HepG2 (cell line): ENCODE results near the gene APBB1. TPM values are rescaled to one million over a fixed set of nuclear protein-coding genes. Genes with fewer than 3 reads are reported as not detected.

ENCODE experiments used
- AHDC1 ChIP-seq: sonication (generic); formaldehyde crosslinking; IDR thresholded peaks from 2 replicates; pipeline ENCODE4 v1.5.1; 2020; ENCODE audit warnings: mild to moderate bottlenecking, missing genetic modification reagents, borderline replicate concordance
- ETS1 ChIP-seq: sonication (generic); formaldehyde crosslinking; IDR thresholded peaks from 2 replicates; pipeline ENCODE4 v1.4.0; 2020; ENCODE audit warnings: missing genetic modification reagents
- HMGXB4 ChIP-seq, 2 experiments: sonication (generic) in 1 of 2; formaldehyde crosslinking in 1 of 2; IDR thresholded peaks; 2 replicates each; pipeline versions ENCODE4 v1.4.0 to v1.6.1; 2018 to 2020; ENCODE audit warnings: missing genetic modification reagents in 2 of 2, borderline replicate concordance in 1 of 2, low read depth in 1 of 2, mild to moderate bottlenecking in 1 of 2, missing biosample characterization in 1 of 2
- KDM6A ChIP-seq: IDR thresholded peaks from 2 replicates; pipeline ENCODE4 v1.6.1; 2016; ENCODE audit warnings: low read depth
- PHF8 ChIP-seq: sonication (generic); formaldehyde crosslinking; IDR thresholded peaks from 2 replicates; pipeline ENCODE4 v1.5.0; 2020; ENCODE audit warnings: missing genetic modification reagents
- RERE ChIP-seq: IDR thresholded peaks from 2 replicates; pipeline ENCODE4 v1.6.1; 2016; ENCODE audit warnings: low read depth, missing genetic modification reagents, missing compliant biosample characterization
- SMAD3 ChIP-seq: sonication (generic); formaldehyde crosslinking; IDR thresholded peaks from 2 replicates; pipeline ENCODE4 v1.4.0; 2020; ENCODE audit warnings: missing genetic modification reagents
- SNAPC2 ChIP-seq: sonication (generic); formaldehyde crosslinking; IDR thresholded peaks from 2 replicates; pipeline ENCODE4 v1.8.1; 2022; ENCODE audit warnings: mild to moderate bottlenecking, missing genetic modification reagents
- TRIM24 ChIP-seq: sonication (generic); formaldehyde crosslinking; IDR thresholded peaks from 2 replicates; pipeline ENCODE4 v1.8.0; 2022; ENCODE audit warnings: mild to moderate bottlenecking, missing genetic modification reagents
- ZEB1 ChIP-seq: IDR thresholded peaks from 2 replicates; pipeline ENCODE4 v1.6.1; 2012; ENCODE audit warnings: mild to moderate bottlenecking, low read depth, inconsistent platforms; ENCODE audit not compliant: insufficient replicate concordance
- ZNF180 ChIP-seq: sonication (generic); formaldehyde crosslinking; IDR thresholded peaks from 2 replicates; pipeline ENCODE4 v1.4.0; 2020; ENCODE audit warnings: low read depth, missing genetic modification reagents, borderline replicate concordance
- ZNF567 ChIP-seq: sonication (generic); formaldehyde crosslinking; IDR thresholded peaks from 2 replicates; pipeline ENCODE4 v1.8.1; 2023; ENCODE audit warnings: mild to moderate bottlenecking, missing genetic modification reagents, borderline replicate concordance
- ZNF572 ChIP-seq: sonication (generic); formaldehyde crosslinking; IDR thresholded peaks from 2 replicates; pipeline ENCODE4 v1.5.1; 2020; ENCODE audit warnings: mild to moderate bottlenecking, missing genetic modification reagents
- ZNF598 ChIP-seq: sonication (generic); formaldehyde crosslinking; IDR thresholded peaks from 2 replicates; pipeline ENCODE4 v1.5.1; 2020; ENCODE audit warnings: mild to moderate bottlenecking, missing genetic modification reagents, borderline replicate concordance
- polyA plus RNA-seq, 8 experiments: library from polyadenylated mRNA; depleted of rRNA in 3 of 8; stranded (reverse) in 7 of 8; unstranded in 1 of 8; fragments of >200 nt; fragmentation: Illumina TruSeq in 4 of 8; extraction: Trizol in 4 of 8; gene quantifications; 2 replicates each; pipeline versions ENCODE4 v1.2.1 to v1.2.3, GENCODE V29; 2011 to 2016; ENCODE audit warnings: low read depth in 4 of 8, missing spikeins in 1 of 8, mixed read lengths in 1 of 8; ENCODE audit not compliant: insufficient read depth in 1 of 8
- total RNA-seq, 5 experiments: library from RNA; depleted of rRNA; stranded (reverse); fragments of >200 nt; fragmentation: Illumina TruSeq; extraction: Trizol; gene quantifications; 2 replicates each; pipeline ENCODE4 v1.2.3, GENCODE V29; 2016; ENCODE audit warnings: low read depth in 1 of 5

The APBB1 gene
- total and polyA plus RNA-seq, 2 of the 13 experiments (the other 11 are each of a cell fraction or from before 2014, with no cell fraction given), result 1.7 to 3.5 TPM

- TF ChIP-seq TRIM24 (CRISPR knock-in tag) (no peak), AHDC1 (CRISPR knock-in tag) (no peak), ZEB1 (peak; percentile 26), SMAD3 (no peak; the same call in 1 of the 2 replicates), ZNF572 (CRISPR knock-in tag) (no peak), PHF8 (CRISPR knock-in tag) (peak; percentile 76), HMGXB4 (CRISPR knock-in tag; IDR thresholded peaks at IDR 0.05; ENCODE audit: borderline replicate concordance in 1 of 2, low read depth in 1 of 2) (peak in 1 of 2 experiments; percentile 55; a peak in 2 of 4 replicates), KDM6A (CRISPR knock-in tag) (no peak), ETS1 (no peak), SNAPC2 (CRISPR knock-in tag) (no peak), RERE (CRISPR knock-in tag) (0 out of 2 replicates have a peak, but pooled peaks have one; percentile 34), ZNF180 (CRISPR knock-in tag) (no peak), ZNF567 (CRISPR knock-in tag) (no peak), ZNF598 (CRISPR knock-in tag) (no peak)
These were observed 28.8 kb downstream of the APBB1 start, which contains the start of gene SMPD1 (continued) for GRCh38 chr11:6389905-6390717.
